CD14-positive monocyte (primary cell): Measurements from ENCODE around the gene KPNA3. TPM values are rescaled to one million over a fixed set of nuclear protein-coding genes. Genes with fewer than 3 reads are reported as not detected.
A peak's percentile ranks its signal among the peaks of the same experiment; 100 is the strongest.

ENCODE experiments used
- DNase-seq, 3 donors: peaks; one replicate each; pipeline ENCODE4 v3.0.0-alpha.2; 2011 to 2022
- H2AFZ ChIP-seq: 2 replicates; pipeline ENCODE4 v1.6.0; 2012; ENCODE audit warnings: mild to moderate bottlenecking, low read depth, low read length, inconsistent platforms; ENCODE audit not compliant: insufficient read depth, poor library complexity, severe bottlenecking
- H3K27ac ChIP-seq, 2 donors: 1 replicate in 1 of 2; 2 replicates in 1 of 2; pipeline ENCODE4 v1.5.1; 2012 to 2013; ENCODE audit warnings: low read length in 2 of 2, control low read depth in 1 of 2, inconsistent platforms in 1 of 2, low read depth in 1 of 2, mild to moderate bottlenecking in 1 of 2
- H3K27me3 ChIP-seq, 2 donors: one replicate each; pipeline versions ENCODE4 v1.6.0 to v1.6.1; 2011 to 2013; ENCODE audit warnings: low read length in 2 of 2; ENCODE audit not compliant: control insufficient read depth in 2 of 2, insufficient read depth in 2 of 2
- H3K36me3 ChIP-seq, 2 donors: replicated peaks in 1 of 2; 1 replicate in 1 of 2; 2 replicates in 1 of 2; pipeline versions ENCODE4 v1.5.1 to v1.6.1; 2012 to 2013; ENCODE audit warnings: low read length in 2 of 2, control low read depth in 1 of 2, inconsistent platforms in 1 of 2, mild to moderate bottlenecking in 1 of 2; ENCODE audit not compliant: insufficient read depth in 2 of 2, control insufficient read depth in 1 of 2
- H3K4me1 ChIP-seq, 2 donors: 1 replicate in 1 of 2; 2 replicates in 1 of 2; pipeline versions ENCODE4 v1.5.1 to v1.6.1; 2012 to 2013; ENCODE audit warnings: low read length in 2 of 2, control low read depth in 1 of 2, inconsistent platforms in 1 of 2, mild to moderate bottlenecking in 1 of 2, moderate library complexity in 1 of 2; ENCODE audit not compliant: insufficient read depth in 2 of 2, control insufficient read depth in 1 of 2
- H3K4me2 ChIP-seq: replicated peaks from 2 replicates; pipeline ENCODE3; 2012; ENCODE audit warnings: low read length, moderate library complexity, mild to moderate bottlenecking; ENCODE audit not compliant: poor library complexity, severe bottlenecking; ENCODE audit errors: extremely low read depth
- H3K4me3 ChIP-seq, 3 experiments: fragments of 200-600 bp in 1 of 3; sonication (generic) in 1 of 3; replicated peaks in 1 of 3; 1 replicate in 2 of 3; 2 replicates in 1 of 3; pipeline ENCODE4 v1.5.1; 2011 to 2013; ENCODE audit warnings: low read length in 3 of 3, mild to moderate bottlenecking in 3 of 3, control low read depth in 2 of 3, low read depth in 2 of 3, inconsistent platforms in 1 of 3, moderate library complexity in 1 of 3
- H3K79me2 ChIP-seq: 2 replicates; pipeline ENCODE4 v1.6.0; 2012; ENCODE audit warnings: mild to moderate bottlenecking, control low read depth, inconsistent platforms, low read length, moderate library complexity; ENCODE audit not compliant: insufficient read depth
- H3K9ac ChIP-seq: 2 replicates; pipeline ENCODE4 v1.6.0; 2017; ENCODE audit warnings: low read length, mild to moderate bottlenecking; ENCODE audit not compliant: insufficient read depth, poor library complexity, severe bottlenecking
- H3K9me3 ChIP-seq, 2 donors: replicated peaks in 1 of 2; 1 replicate in 1 of 2; 2 replicates in 1 of 2; pipeline versions ENCODE4 v1.5.1 to v1.6.1; 2012 to 2013; ENCODE audit warnings: low read length in 2 of 2, control low read depth in 1 of 2; ENCODE audit not compliant: control insufficient read depth in 1 of 2, insufficient read depth in 1 of 2
- H4K20me1 ChIP-seq: 2 replicates; pipeline ENCODE4 v1.6.0; 2012; ENCODE audit warnings: mild to moderate bottlenecking, low read length, control low read depth, moderate library complexity; ENCODE audit not compliant: insufficient read depth
- H3K27ac Mint-ChIP-seq, 7 donors: one replicate each; pipeline ENCODE4 v1.8.0; 2020; ENCODE audit warnings: mild to moderate bottlenecking in 7 of 7, mixed read lengths in 7 of 7, moderate library complexity in 6 of 7, inconsistent platforms in 2 of 7
- H3K27me3 Mint-ChIP-seq, 3 donors: one replicate each; pipeline ENCODE4 v1.8.0; 2021 to 2022; ENCODE audit warnings: low read depth in 3 of 3, mild to moderate bottlenecking in 3 of 3, mixed read lengths in 3 of 3, moderate library complexity in 3 of 3, inconsistent platforms in 1 of 3
- H3K36me3 Mint-ChIP-seq, 2 donors: one replicate each; pipeline ENCODE4 v1.8.0; 2020; ENCODE audit warnings: mixed read lengths in 2 of 2, inconsistent platforms in 1 of 2, mild to moderate bottlenecking in 1 of 2
- H3K4me1 Mint-ChIP-seq: one replicate; pipeline ENCODE4 v1.8.0; 2020; ENCODE audit warnings: mild to moderate bottlenecking, mixed read lengths
- H3K4me3 Mint-ChIP-seq, 2 donors: one replicate each; pipeline ENCODE4 v1.8.0; 2020; ENCODE audit warnings: mild to moderate bottlenecking in 2 of 2, mixed read lengths in 2 of 2, moderate library complexity in 1 of 2
- H3K9me3 Mint-ChIP-seq, 7 donors: one replicate each; pipeline ENCODE4 v1.8.0; 2020 to 2022; ENCODE audit warnings: mixed read lengths in 7 of 7, mild to moderate bottlenecking in 6 of 7, moderate library complexity in 6 of 7, inconsistent platforms in 2 of 7
- WGBS: methylation state at CpG from one replicate; pipeline ENCODE4 v1.1.5; 2013; ENCODE audit warnings: missing lambda C conversion rate; ENCODE audit not compliant: insufficient coverage; 5-methylcytosine and 5-hydroxymethylcytosine counted together
- intact Hi-C, 2 donors: fragments of 100-400 bp; cut with micrococcal nuclease; formaldehyde crosslinking; loops; one replicate each; pipeline versions ENCODE4 v1.15.0 to v1.15.1; 2023
- polyA plus RNA-seq, 3 donors: library from polyadenylated mRNA; depleted of rRNA in 1 of 3; unstranded in 2 of 3; stranded (reverse) in 1 of 3; fragments of 300-500 nt in 2 of 3; fragments of >200 nt in 1 of 3; fragmentation: Illumina TruSeq in 2 of 3; gene quantifications; 1 replicate in 2 of 3; 2 replicates in 1 of 3; pipeline ENCODE4 v1.2.3, GENCODE V29; 2012 to 2021
- TF ChIP-seq, protein P1 (sequence below): fragments of 200-600 bp; IDR thresholded peaks from one replicate; pipeline ENCODE4 v1.8.0; 2022; ENCODE audit warnings: antibody characterized with exemption, mild to moderate bottlenecking

The KPNA3 gene
- polyA plus RNA-seq, 3 donors = 11.5 to 15.3 (median 12.8) TPM

DNA sequence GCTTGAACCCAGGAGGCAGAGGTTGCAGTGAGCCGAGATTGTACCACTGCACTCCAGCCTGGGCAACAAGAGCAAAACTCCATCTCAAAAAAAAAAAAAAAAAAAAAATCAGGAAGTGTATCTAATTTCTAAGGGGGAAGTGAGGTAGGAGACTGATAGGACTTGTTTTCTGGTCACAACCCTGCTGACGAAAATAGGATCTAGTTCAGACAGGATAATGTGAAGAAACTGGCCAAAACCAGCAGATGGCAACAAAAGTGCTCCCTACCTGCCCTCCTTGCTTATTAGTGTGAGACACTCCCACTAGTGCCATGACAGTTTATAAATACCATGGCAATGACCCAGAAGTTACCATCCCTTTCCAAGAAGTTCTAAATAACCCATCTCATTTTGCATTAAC lies 36.0 kb upstream of the KPNA3 start:
- Histone ChIP-seq H4K20me1 (no peaks in the 10 kb centered on the region), H3K4me3 (no peak overlapping the region), H3K27me3 (no peaks in the 10 kb centered on the region), H3K27ac (no peak overlapping the region), H3K4me1 (peaks cover 3 to 10% of the 10 kb centered on the region in 2 donors), H3K36me3 (no peaks in the 10 kb centered on the region), H3K79me2 (no peaks in the 10 kb centered on the region), H2AFZ (no peak overlapping the region), H3K9me3 (no peaks in the 10 kb centered on the region), H3K4me2 (no peak overlapping the region), H3K9ac (no peak overlapping the region)
- peaks cover 0 to 2% of the 10 kb centered on the region in 2 donors for H3K36me3 Mint-ChIP-seq
- 0% methylated on average over 1 of the region's 2 CpGs for WGBS
- H3K27ac Mint-ChIP-seq = peak overlapping the region in 1 of 7 donors; percentile 12
- TF ChIP-seq, protein P1, sequence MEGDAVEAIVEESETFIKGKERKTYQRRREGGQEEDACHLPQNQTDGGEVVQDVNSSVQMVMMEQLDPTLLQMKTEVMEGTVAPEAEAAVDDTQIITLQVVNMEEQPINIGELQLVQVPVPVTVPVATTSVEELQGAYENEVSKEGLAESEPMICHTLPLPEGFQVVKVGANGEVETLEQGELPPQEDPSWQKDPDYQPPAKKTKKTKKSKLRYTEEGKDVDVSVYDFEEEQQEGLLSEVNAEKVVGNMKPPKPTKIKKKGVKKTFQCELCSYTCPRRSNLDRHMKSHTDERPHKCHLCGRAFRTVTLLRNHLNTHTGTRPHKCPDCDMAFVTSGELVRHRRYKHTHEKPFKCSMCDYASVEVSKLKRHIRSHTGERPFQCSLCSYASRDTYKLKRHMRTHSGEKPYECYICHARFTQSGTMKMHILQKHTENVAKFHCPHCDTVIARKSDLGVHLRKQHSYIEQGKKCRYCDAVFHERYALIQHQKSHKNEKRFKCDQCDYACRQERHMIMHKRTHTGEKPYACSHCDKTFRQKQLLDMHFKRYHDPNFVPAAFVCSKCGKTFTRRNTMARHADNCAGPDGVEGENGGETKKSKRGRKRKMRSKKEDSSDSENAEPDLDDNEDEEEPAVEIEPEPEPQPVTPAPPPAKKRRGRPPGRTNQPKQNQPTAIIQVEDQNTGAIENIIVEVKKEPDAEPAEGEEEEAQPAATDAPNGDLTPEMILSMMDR = no peak
- intact Hi-C loops = no loop called here
- peak overlapping the region in 1 of 2 donors; percentile 23 for H3K4me3 Mint-ChIP-seq
- H3K4me1 Mint-ChIP-seq = peaks cover 7% of the 10 kb centered on the region
- peak; percentile 42 to 49 (median 42) for DNase-seq
- peaks cover 6 to 14% (median 11%) of the 10 kb centered on the region in 7 donors for H3K9me3 Mint-ChIP-seq
- H3K27me3 Mint-ChIP-seq = peaks cover 1 to 4% (median 2%) of the 10 kb centered on the region in 3 donors

- H3K27ac Mint-ChIP-seq = no peak overlapping the region
- H4K20me1 ChIP-seq = no peaks in the 10 kb centered on the region
- H3K36me3 ChIP-seq = no peaks in the 10 kb centered on the region
- H2AFZ ChIP-seq = peak overlapping the region; percentile 10
- no peak overlapping the region for H3K4me2 ChIP-seq
- peaks cover 6 to 14% (median 11%) of the 10 kb centered on the region in 7 donors for H3K9me3 Mint-ChIP-seq
- 100% methylated on average over 2 of the region's 3 CpGs for WGBS
- H3K4me3 Mint-ChIP-seq = no peak overlapping the region
- peaks cover 3 to 10% of the 10 kb centered on the region in 2 donors for H3K4me1 ChIP-seq
- H3K9ac ChIP-seq = no peak overlapping the region
- intact Hi-C loops = no loop called here
- no peak for DNase-seq
- TF ChIP-seq, protein P1 = no peak
- H3K27me3 Mint-ChIP-seq = peaks cover 1 to 4% (median 2%) of the 10 kb centered on the region in 3 donors
- H3K36me3 Mint-ChIP-seq = peaks cover 0 to 2% of the 10 kb centered on the region in 2 donors
- no peak overlapping the region for H3K4me3 ChIP-seq
- H3K27ac ChIP-seq = no peak overlapping the region
- H3K27me3 ChIP-seq = no peaks in the 10 kb centered on the region
- H3K9me3 ChIP-seq = no peaks in the 10 kb centered on the region
- H3K79me2 ChIP-seq = no peaks in the 10 kb centered on the region
- H3K4me1 Mint-ChIP-seq = peaks cover 7% of the 10 kb centered on the region
Measured at GRCh38 chr13:49827891-49828290, 35.4 kb upstream of the KPNA3 start.
